IMR-90 (cell line): Measurements from ENCODE around the gene ABHD16A. TPM values are rescaled to one million over a fixed set of nuclear protein-coding genes. Genes with fewer than 3 reads are reported as not detected.

ENCODE experiments used
- ATAC-seq: fragments of 200-7000 bp; cut with Tn5 transposase; 2 replicates; pipeline ENCODE4 v1.9.1; 2020; ENCODE audit warnings: low read depth, mild to moderate bottlenecking, moderate library complexity
- BruUV-seq: library from RNA; stranded (reverse); fragments of 400-500 nt; replicated peaks from 2 replicates; lab custom pipeline; 2021; lab: Mats Ljungman, UMichigan
- CTCF ChIA-PET: fragments of 300-600 bp; formaldehyde crosslinking; extraction: SDS; loops from one replicate; lab custom pipeline; 2021; ENCODE audit warnings: antibody characterized with exemption; lab: Yijun Ruan, JAX
- POLR2A ChIA-PET: fragments of 300-600 bp; sonication (Branson Sonifier 250); formaldehyde crosslinking; loops from one replicate; lab custom pipeline; 2022; ENCODE audit warnings: antibody characterized with exemption; ENCODE audit not compliant: unreplicated experiment; lab: Charles Lee
- DNase-seq: peaks from one replicate; pipeline ENCODE4 v3.0.0; 2013
- H2AFZ ChIP-seq: replicated peaks from 2 replicates; pipeline ENCODE3; 2013; ENCODE audit warnings: low read length, mild to moderate bottlenecking; ENCODE audit not compliant: poor library complexity
- H2AK5ac ChIP-seq: 2 replicates; pipeline ENCODE4 v1.6.1; 2013; ENCODE audit warnings: low read depth, low read length, inconsistent platforms
- H2AK9ac ChIP-seq: replicated peaks from 2 replicates; pipeline ENCODE3; 2013; ENCODE audit warnings: mild to moderate bottlenecking, low read depth, low read length, moderate library complexity; ENCODE audit not compliant: poor library complexity
- H2BK120ac ChIP-seq: 2 replicates; pipeline ENCODE4 v1.6.1; 2013; ENCODE audit warnings: low read depth, low read length, inconsistent platforms
- H2BK15ac ChIP-seq: 3 replicates; pipeline ENCODE4 v1.6.1; 2013; ENCODE audit warnings: low read depth, low read length, inconsistent platforms
- H2BK20ac ChIP-seq: 2 replicates; pipeline ENCODE4 v1.6.1; 2013; ENCODE audit warnings: low read depth, mild to moderate bottlenecking, inconsistent platforms, low read length, moderate library complexity
- H2BK5ac ChIP-seq: 2 replicates; pipeline ENCODE4 v1.6.1; 2013; ENCODE audit warnings: mild to moderate bottlenecking, low read depth, low read length, inconsistent platforms; ENCODE audit not compliant: poor library complexity, severe bottlenecking
- H3K14ac ChIP-seq: replicated peaks from 2 replicates; pipeline ENCODE4 v1.6.1; 2013; ENCODE audit warnings: low read depth, low read length, inconsistent platforms
- H3K18ac ChIP-seq: 2 replicates; pipeline ENCODE4 v1.6.1; 2013; ENCODE audit warnings: low read depth, low read length, control low read depth
- H3K23ac ChIP-seq: 2 replicates; pipeline ENCODE4 v1.6.1; 2013; ENCODE audit warnings: low read depth, low read length, inconsistent platforms
- H3K27ac ChIP-seq: 2 replicates; pipeline ENCODE4 v1.5.1; 2013; ENCODE audit warnings: mild to moderate bottlenecking, control low read depth, low read length; ENCODE audit not compliant: insufficient read depth
- H3K27me3 ChIP-seq: 2 replicates; pipeline ENCODE4 v1.6.1; 2013; ENCODE audit warnings: low read length; ENCODE audit not compliant: control insufficient read depth, insufficient read depth
- H3K36me3 ChIP-seq: 2 replicates; pipeline ENCODE4 v1.6.1; 2013; ENCODE audit warnings: low read length, mixed read lengths; ENCODE audit not compliant: control insufficient read depth, insufficient read depth
- H3K4ac ChIP-seq: 2 replicates; pipeline ENCODE4 v1.6.1; 2013; ENCODE audit warnings: low read depth, low read length, inconsistent platforms
- H3K4me1 ChIP-seq: 2 replicates; pipeline ENCODE4 v1.6.1; 2013; ENCODE audit warnings: low read length, mixed read lengths; ENCODE audit not compliant: control insufficient read depth, insufficient read depth
- H3K4me2 ChIP-seq: 2 replicates; pipeline ENCODE4 v1.6.1; 2013; ENCODE audit warnings: low read depth, mild to moderate bottlenecking, control low read depth, low read length, moderate library complexity
- H3K4me3 ChIP-seq: 2 replicates; pipeline ENCODE4 v1.5.1; 2013; ENCODE audit warnings: low read depth, mild to moderate bottlenecking, control low read depth, low read length, moderate library complexity; ENCODE audit not compliant: insufficient read depth
- H3K56ac ChIP-seq: 2 replicates; pipeline ENCODE4 v1.6.1; 2013; ENCODE audit warnings: low read length, inconsistent platforms; ENCODE audit not compliant: insufficient read depth; ENCODE audit errors: extremely low read depth
- H3K79me1 ChIP-seq, 2 experiments: 2 replicates each; pipeline ENCODE4 v1.6.1; 2013; ENCODE audit warnings: low read length in 2 of 2, inconsistent platforms in 1 of 2, low read depth in 1 of 2
- H3K9ac ChIP-seq: 2 replicates; pipeline ENCODE4 v1.6.1; 2013; ENCODE audit warnings: low read depth, low read length, control low read depth
- H3K9me1 ChIP-seq: 2 replicates; pipeline ENCODE4 v1.6.1; 2013; ENCODE audit warnings: low read length, inconsistent platforms; ENCODE audit not compliant: insufficient read depth
- H3K9me3 ChIP-seq: 2 replicates; pipeline ENCODE4 v1.6.1; 2013; ENCODE audit warnings: low read length; ENCODE audit not compliant: control insufficient read depth, insufficient read depth
- H4K20me1 ChIP-seq: 2 replicates; pipeline ENCODE4 v1.6.1; 2013; ENCODE audit warnings: low read length, inconsistent platforms; ENCODE audit not compliant: insufficient read depth
- H4K5ac ChIP-seq: 2 replicates; pipeline ENCODE4 v1.6.1; 2013; ENCODE audit warnings: mild to moderate bottlenecking, low read depth, low read length, control low read depth
- H4K8ac ChIP-seq, 2 experiments: 2 replicates each; pipeline ENCODE4 v1.6.1; 2013; ENCODE audit warnings: low read depth in 2 of 2, low read length in 2 of 2, control low read depth in 1 of 2, inconsistent platforms in 1 of 2
- H4K91ac ChIP-seq: 2 replicates; pipeline ENCODE4 v1.6.1; 2013; ENCODE audit warnings: low read depth, low read length, inconsistent platforms; ENCODE audit not compliant: insufficient read depth
- BHLHE40 ChIP-seq: fragments of 150-350 bp; IDR thresholded peaks from 2 replicates; pipeline ENCODE4 v1.6.1; 2016; ENCODE audit warnings: mild to moderate bottlenecking, low read depth, low read length
- CEBPB ChIP-seq: IDR thresholded peaks from 2 replicates; pipeline ENCODE4 v1.6.1; 2012; ENCODE audit warnings: low read depth, low read length, improper control_type of control experiment
- MXI1 ChIP-seq: IDR thresholded peaks from 2 replicates; pipeline ENCODE4 v1.6.1; 2012; ENCODE audit warnings: low read depth, mild to moderate bottlenecking, low read length, moderate library complexity, borderline replicate concordance
- RAD21 ChIP-seq: IDR thresholded peaks from 2 replicates; pipeline ENCODE4 v1.6.1; 2012; ENCODE audit warnings: low read length, improper control_type of control experiment
- RFX5 ChIP-seq: IDR thresholded peaks from 2 replicates; pipeline ENCODE4 v1.8.0; 2012; ENCODE audit warnings: low read depth, mild to moderate bottlenecking, low read length, moderate library complexity
- WGBS, 2 experiments: methylation state at CpG; one replicate each; pipeline versions ENCODE4 v1.1.5 to v1.1.7; 2013; ENCODE audit warnings: missing lambda C conversion rate in 2 of 2; ENCODE audit not compliant: insufficient read length in 1 of 2; ENCODE audit errors: extremely low coverage in 2 of 2; 5-methylcytosine and 5-hydroxymethylcytosine counted together
- dilution Hi-C: fragments of 300-500 bp; cut with HindIII; formaldehyde crosslinking; loops from one replicate; pipeline ENCODE4 v1.14.3; 2018; ENCODE audit warnings: low sequenced_read_pairs; ENCODE audit not compliant: unreplicated experiment
- in situ Hi-C: fragments of 300-500 bp; cut with MboI; formaldehyde crosslinking; loops from 3 replicates; pipeline ENCODE4 v1.14.3; 2019; ENCODE audit warnings: low sequenced_read_pairs, inconsistent platforms, mixed read lengths
- intact Hi-C: fragments of 100-400 bp; cut with micrococcal nuclease; formaldehyde crosslinking; loops from 2 replicates; pipeline ENCODE4 v1.10.0; 2022
- polyA plus RNA-seq, 3 experiments: library from polyadenylated mRNA; depleted of rRNA; stranded (reverse); fragments of >200 nt; gene quantifications; 2 replicates each; pipeline ENCODE4 v1.2.3, GENCODE V29; 2012; ENCODE audit warnings: low replicate concordance in 1 of 3
- total RNA-seq: library from RNA; depleted of rRNA; stranded (reverse); fragments of >200 nt; gene quantifications from 2 replicates; pipeline ENCODE4 v1.2.3, GENCODE V29; 2012

Gene ABHD16A
- total and polyA plus RNA-seq, 2 of the 4 experiments (the other 2 are of a cell fraction): 31.5 to 35.1 TPM

DNA sequence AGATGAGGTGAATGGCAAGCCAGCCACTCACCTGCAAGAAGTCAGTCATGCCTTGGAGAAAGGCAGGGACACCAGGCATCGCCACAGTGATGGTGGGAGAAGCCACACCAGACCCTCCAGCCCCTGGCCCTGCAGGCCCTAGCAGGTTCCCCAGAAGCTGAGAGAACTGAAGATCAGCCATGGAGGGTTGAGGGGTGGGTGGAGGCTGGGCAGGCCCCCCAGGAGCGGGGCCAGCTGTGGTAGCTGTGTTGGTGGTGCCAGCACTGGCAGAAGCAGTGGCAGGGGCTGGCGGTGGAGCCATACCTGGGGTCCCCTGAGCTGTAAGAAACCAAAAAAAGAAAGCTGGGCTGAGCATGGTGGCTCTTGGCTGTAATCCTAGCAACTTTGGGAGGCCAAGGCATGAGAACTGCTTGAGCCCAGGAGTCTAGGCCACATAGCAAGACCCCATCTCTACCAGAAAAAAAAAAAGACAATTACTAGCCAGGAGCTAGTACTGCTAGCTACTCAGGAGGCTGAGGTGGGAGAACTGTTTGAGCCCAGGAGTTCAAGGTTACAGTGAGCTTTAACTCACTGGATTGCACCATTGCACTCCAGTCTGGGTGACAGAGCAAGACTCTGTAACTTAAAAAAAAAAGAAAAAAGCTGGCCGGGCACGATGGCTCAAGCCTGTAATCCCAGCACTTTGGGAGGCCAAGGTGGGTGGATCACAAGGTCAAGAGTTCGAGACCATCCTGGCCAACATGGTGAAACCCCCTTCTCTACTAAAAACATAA is 60.1 kb downstream of the ABHD16A start:
- H3K14ac ChIP-seq: no peak overlapping the region
- peaks cover 10 to 12% of the 10 kb centered on the region in 2 experiments; a peak in 2 of 4 replicates for H3K79me1 ChIP-seq
- no peaks in the 10 kb centered on the region; the same call in 1 of the 2 replicates for H3K4me1 ChIP-seq
- no peak overlapping the region for H2BK15ac ChIP-seq
- H3K9ac ChIP-seq: no peak overlapping the region
- peaks cover 78% of the 10 kb centered on the region for H3K36me3 ChIP-seq
- H2AK9ac ChIP-seq: no peak overlapping the region
- H4K91ac ChIP-seq: no peak overlapping the region
- in situ Hi-C loops: no loop called here
- H3K27ac ChIP-seq: no peak overlapping the region
- no peak overlapping the region for H2BK20ac ChIP-seq
- no peak overlapping the region for H3K56ac ChIP-seq
- intact Hi-C loops: no loop called here
- no peaks in the 10 kb centered on the region for H3K27me3 ChIP-seq
- ATAC-seq: no peak
- ChIA-PET CTCF (no interaction called here), POLR2A (no interaction called here)
- no peak overlapping the region for H3K23ac ChIP-seq
- TF ChIP-seq CEBPB (no peak), RAD21 (no peak), MXI1 (no peak), BHLHE40 (no peak), RFX5 (no peak)
- H2BK5ac ChIP-seq: no peak overlapping the region
- no TSS peak for BruUV-seq
- no peak overlapping the region for H2BK120ac ChIP-seq
- H3K4me2 ChIP-seq: no peak overlapping the region
- H4K20me1 ChIP-seq: peaks cover 6% of the 10 kb centered on the region; the same call in 1 of the 2 replicates
- no peak overlapping the region for H3K4ac ChIP-seq
- DNase-seq: no peak
- no peak overlapping the region for H3K4me3 ChIP-seq
- H4K5ac ChIP-seq: no peak overlapping the region
- 0 out of 2 replicates have a peak, but pooled peaks cover 3% of the 10 kb centered on the region for H3K9me1 ChIP-seq
- H2AFZ ChIP-seq: no peak overlapping the region
- dilution Hi-C loops: no loop called here
- H4K8ac ChIP-seq: no peak overlapping the region
- no peaks in the 10 kb centered on the region for H3K9me3 ChIP-seq
- WGBS, 2 experiments: 90% methylated on average over 2 of the region's 6 CpGs; no CpG with 5 or more reads in 1 of the 2 experiments
- no peak overlapping the region for H2AK5ac ChIP-seq
- no peak overlapping the region for H3K18ac ChIP-seq
